Dedifferentiated amniotic fluid mesenchymal stem cell (primary cell): ENCODE measurements around the gene MELTF.

Source experiments
- DNase-seq: peaks from one replicate; pipeline ENCODE4 v3.0.0-alpha.2; 2016; ENCODE audit errors: extremely low spot score

MELTF gene

DNA sequence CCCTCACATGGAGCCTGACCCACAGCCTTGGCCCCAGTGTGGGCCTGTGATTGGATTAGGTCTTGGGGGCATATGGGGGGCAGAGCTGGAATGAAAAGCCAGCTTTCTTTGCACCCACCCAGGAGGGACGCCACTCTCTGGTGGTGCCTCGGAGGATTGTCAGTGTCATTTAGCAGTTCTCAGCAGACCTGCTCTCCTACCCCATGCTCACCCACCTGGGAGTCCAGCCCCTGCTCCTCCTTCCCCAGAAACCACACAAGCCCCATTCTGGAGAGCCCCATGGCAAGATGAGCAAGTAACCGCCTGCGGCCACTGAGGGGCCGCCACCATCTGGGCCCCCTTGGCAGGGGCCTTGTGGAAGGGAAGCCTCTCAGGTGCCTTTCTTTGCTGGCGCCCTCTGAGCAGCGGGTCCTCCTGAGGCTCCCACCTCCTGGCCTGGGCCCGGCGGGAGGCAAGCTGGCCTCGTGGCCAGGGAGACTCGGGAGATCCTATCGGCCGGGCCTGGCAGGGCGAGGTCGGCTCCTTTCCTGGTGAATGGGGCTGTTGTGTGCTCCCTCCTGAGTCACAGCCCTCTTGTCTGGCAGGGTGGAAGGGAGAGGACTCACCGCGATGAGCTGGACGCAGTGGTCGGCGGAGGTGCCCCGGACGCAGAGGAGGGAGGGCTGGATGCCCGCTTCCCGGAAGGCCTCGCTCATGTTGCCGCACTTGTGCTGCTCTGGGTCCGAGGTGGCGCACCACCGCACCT is 2.3 kb downstream of the MELTF start:
- DNase-seq = no peak

DNA sequence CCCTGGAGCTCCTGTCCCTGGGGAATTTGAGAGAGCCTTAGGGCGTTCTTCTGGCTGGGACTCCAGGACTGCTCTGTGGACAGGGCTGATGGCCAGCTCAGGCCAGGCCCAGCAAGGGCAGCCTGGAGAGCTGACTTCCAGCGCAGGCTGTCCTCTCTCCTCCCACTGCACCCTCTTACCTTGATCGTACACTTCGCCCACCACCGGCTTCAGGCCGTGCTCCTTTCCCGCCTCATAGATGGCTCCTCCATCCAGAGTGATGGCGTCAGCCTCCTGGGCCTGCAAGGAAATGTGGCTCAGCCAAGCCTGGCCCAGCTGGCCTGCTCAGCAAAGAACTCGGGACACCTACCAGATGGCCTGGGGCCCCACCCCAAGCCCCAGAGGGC is 3.1 kb downstream of the MELTF start:
- DNase-seq = no peak

GRCh38 chr3:197025736-197026480 is 3.7 kb downstream of the MELTF start:
- DNase-seq = no peak

DNA sequence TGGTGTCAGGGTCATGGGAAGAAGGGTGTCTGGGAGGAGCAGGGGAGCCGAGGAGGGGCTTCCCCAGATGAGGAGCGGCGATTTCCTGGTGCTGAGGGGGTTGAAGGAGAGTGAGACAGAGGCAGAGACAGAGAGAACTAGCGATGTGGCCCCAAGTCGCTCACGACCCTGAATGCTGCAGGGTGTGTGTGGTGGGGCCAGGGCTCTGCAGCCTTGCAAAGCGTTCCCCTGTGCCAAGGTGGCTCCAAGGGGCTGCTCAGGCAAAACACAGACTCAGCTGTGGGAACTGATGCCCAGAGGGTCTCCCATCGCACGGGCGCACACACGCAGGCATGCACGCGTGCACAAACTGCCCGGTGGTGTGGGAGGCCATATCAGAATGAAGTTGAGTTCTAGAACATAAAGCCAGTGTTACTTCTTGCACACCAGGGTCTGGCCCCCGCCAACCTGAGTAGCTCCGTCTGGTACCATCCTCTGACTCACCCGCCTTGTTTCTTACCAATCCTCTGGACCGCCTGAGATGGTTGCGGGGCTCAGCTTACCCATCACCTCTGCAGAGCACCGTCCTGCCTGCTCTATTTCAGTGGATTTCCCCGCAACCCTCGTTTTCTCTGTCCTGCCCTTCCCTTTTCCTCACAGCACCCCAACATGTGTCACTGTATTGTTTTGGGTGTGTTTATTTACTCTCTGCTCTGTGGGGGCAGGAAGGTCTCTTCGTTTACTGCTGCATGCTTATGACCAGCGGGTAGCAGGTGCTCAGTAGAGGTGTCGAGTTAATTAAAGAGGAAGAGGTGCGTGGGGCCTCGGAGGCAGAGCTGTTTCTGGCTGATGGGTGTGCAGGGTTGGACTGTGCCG is 4.5 kb downstream of the MELTF start:
- DNase-seq = no peak

- DNase-seq = no peak
These were observed 5.5 kb downstream of the MELTF start for GRCh38 chr3:197023998-197024651.

DNA sequence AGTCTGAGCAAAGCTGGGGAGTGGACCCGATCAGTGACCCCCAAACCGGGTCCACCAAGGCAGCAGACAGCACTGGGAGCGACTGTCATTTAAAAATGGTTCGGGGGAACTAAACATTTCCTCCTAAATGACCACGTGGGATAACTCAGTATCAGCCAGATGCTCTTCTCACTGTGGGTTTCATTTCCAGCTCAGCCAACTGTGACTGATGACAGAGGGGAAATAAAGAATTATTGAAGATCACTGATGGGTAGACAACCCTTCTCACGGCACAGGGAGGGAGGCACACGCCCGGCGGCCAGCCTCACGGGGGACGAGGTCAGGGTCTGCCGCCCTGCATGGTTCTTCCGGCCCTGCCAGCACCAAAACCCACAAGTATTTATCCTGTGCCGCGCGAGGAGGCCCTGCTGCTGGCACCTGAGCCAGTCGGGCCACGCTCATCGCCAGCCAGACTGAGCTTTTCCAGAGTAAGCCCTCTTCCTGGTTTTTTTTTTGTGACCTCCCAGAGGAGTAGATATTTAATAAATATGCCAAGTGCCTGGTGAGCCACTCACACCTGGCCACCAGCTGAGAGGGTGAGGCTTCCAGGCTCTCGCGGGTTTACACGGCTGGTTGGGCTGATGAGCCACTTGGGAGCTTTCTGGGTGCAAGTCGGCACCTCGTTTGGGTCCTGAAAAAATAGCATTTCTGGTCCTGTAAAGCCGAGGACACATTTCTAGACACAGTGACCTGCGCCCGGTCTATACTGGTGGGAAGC is 6.2 kb downstream of the MELTF start:
- no peak for DNase-seq

GRCh38 chr3:197022405-197023231 is 7.0 kb downstream of the MELTF start:
- no peak for DNase-seq

DNA sequence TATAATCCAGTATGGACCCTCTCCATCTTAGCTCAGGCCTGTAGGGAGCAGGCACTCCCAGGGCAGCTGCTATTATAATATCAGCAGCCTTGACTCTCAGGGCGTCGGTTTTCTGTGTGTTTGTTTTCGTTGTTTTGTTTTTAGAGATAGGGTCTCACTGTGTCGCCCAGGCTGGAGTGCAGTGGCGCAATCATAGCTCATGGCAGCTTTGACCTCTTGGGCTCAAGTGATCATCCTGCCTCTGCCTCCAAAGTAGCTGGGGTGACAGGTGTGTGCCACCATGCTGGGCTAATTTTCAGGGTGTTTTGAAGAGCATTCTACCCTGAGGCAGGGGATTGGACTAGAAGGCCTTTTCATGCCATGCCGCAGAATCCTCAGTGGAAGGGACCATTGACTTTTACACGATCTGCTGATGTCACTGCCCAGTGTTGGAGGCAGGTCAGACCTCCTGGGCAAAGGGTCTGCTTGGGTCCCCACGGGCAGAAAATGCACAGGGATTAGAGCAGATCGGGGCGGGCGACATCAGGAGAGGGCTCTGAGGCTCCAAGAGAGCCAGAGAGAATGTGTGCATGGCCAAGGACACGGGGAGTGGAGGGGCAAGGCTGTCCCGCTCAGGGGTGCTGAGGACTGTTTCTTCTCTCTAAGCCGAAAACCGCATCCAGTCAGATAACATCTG is 7.8 kb downstream of the MELTF start:
- DNase-seq = no peak

DNA sequence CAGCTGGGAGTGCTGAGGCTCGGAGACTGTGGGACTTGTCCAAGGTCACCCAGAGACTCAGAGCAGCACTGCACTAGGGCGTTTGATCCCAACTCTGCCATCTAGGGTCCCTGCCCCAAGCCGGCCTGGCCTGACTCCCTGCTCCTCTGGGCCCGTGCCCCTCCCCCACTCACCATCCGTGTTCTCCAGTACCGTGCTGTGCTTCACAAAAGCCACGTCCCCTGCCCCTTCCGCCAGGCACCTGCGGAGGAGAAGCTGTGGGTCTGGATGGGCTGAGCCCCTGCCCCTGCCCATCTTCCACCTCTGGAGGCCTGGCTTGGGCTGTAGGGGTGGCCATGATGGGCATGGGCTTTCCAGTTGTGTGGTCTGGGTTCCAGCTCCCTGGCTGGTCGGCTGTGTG is 8.4 kb downstream of the MELTF start:
- no peak for DNase-seq

DNA sequence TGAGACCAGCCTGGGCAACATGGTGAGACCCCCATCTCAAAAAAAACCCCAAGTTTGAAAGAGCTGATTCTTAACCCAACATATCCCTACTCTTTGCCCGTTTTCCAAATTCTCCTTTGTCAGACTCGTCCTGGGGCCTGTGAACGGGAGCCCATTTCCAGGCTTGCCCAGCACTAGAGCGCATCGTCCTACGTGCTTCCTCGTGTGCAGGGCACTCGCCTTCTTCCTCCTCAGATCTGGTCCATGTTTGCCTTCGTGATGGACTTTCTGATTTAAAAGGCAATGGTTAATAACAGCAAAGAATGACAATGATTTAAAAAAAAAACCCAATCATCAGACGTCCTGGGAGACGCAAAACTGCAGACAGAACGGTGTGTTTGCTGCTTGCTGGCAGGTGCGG is 10.1 kb downstream of the MELTF start:
- no peak for DNase-seq

GRCh38 chr3:197019021-197019420 is 10.6 kb downstream of the MELTF start:
- DNase-seq = no peak

DNA sequence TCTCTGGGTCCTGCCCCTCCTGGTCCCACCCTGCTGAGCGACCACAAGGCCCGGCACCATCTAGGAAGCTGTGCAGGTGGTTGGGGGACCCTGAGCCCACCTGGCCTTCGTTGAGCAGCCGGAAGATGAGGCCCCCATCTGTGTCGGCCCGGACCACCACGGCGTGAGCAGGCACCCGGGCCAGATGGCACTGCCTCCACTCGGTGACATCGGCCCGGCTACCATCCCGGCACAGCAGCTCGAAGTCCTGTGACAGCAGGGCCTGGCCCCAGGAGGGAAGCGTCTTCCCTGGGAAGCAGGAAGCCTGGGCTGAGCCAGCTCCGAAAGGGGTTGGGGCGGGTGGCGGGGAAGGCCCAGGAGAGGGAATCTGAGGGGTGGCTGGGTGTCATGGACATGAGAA is 12.6 kb downstream of the MELTF start:
- DNase-seq = no peak

DNA sequence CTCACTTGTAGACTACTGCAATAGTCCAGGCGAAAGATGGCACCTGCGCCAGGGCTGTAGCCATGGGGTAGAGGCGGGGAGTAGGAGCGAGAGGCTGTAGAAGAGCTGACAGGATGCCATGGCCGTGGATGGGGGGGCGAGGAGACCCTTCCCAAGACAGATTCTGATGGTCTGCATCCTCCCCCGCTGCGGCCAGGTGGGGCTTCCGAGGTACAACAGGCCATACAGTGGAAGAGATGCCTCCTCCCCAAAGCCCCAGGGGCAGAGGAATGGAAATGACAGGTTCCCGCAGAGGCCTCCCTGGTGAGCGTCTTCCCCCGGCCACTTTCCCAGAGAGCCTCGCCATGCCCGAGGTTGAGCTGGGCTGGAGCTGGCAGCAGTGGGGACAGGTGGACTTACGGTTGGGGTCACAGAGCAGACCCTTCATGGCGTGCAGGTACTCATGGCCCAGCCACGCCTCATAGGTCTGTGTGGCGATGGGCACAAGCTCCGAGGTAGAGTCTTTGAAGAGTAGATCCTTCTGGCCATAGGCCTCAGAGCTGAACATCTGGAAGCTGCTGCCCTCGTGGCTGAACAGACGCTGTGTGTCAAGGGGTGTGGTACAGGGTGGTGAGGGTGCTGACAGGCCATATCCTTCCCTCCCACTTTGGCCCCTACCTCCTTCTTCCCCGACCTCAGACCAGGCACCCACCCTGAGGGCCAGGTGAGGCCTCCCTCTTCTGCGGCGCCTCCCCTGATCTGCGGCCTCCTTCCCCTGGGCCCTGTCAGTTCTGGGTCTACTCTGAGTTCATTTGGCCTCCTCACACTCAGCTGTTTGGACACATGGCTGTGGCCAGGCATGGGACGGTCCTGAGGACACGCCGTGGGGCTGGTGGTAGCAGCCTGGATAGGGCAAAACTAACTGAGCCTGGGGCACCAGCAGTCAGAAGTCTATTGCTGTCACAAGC is 13.6 kb downstream of the MELTF start:
- DNase-seq = no peak

- no peak for DNase-seq
These were observed 14.6 kb downstream of the MELTF start for GRCh38 chr3:197014942-197015575.

DNA sequence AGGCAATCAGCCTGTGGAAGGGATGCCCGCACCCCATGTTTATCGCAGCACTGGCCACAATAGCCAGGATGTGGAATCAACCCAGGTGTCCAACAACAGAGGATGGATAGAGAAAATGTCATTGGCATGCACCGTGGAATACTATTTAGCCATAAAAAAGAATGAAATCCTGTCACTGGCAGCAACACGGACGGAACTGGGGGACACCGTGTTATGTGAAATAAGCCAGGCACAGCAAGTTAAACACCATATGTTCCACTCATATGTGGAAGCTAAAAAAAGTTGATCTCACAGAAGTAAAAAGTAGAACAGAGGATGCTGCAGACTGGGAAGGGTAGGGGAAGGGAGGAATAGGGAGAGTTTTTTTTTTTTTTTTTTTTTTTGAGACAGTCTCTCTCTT is 15.6 kb downstream of the MELTF start:
- DNase-seq = no peak

GRCh38 chr3:197012540-197012883 is 17.1 kb downstream of the MELTF start:
- DNase-seq = no peak

DNA sequence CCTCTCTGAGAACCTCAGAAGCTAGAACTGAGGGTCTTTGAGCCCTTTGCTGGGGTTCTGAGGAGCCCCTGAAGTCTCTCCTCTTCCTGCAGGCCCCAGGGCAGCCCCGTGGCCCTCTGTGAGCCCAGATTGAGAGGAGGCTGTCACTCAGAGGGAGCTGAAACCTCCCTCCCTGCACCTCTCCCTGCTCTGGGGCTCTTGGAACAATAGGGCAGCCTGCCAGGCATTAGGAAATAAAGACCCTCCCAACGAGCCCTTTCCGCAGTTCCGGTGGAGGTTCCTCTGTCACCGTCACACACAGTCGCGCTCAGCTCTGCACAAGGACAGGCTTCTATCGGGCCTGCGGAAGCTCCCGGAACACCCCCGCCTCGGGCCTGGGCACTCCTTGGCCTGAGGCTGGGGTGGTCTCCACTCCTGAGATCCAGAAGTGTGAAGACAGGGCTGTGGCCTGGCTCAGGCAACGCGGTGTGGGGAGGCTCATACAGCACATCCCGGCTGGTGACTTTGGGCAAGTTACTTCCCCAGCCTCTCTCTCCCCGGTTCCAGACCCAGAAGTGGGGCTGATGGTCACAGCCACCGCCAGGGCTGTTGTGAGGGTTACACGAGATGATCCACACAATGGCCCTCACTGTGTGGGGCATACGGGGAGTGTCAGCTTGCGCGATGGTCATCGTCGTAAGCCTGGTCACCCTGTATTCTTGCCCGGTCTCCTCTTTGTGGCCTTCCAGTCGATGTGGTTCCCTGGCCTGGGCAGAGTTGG is 17.7 kb downstream of the MELTF start:
- DNase-seq = no peak
